Uterus (tissue), 4 donors: Measurements from ENCODE around the gene PAQR7. TPM values are rescaled to one million over a fixed set of nuclear protein-coding genes. Genes with fewer than 3 reads are reported as not detected.

ENCODE experiments used
- DNase-seq, 2 donors: peaks; one replicate each; pipeline ENCODE4 v3.0.0-alpha.2; 2019 to 2020
- H3K27ac ChIP-seq, 2 donors: fragments of 200-600 bp; sonication (generic); 1 replicate in 1 of 2; 2 replicates in 1 of 2; pipeline ENCODE4 v1.5.1; 2016 to 2018
- H3K27me3 ChIP-seq, 2 donors: fragments of 200-600 bp; sonication (generic); one replicate each; pipeline ENCODE4 v1.5.1; 2018 to 2019; ENCODE audit warnings: control low read depth in 1 of 2
- H3K36me3 ChIP-seq, 2 donors: fragments of 200-600 bp; sonication (generic); one replicate each; pipeline ENCODE4 v1.5.1; 2019; ENCODE audit warnings: control low read depth in 1 of 2
- H3K4me1 ChIP-seq, 2 donors: fragments of 200-600 bp; sonication (generic); one replicate each; pipeline ENCODE4 v1.5.1; 2018 to 2019; ENCODE audit warnings: control low read depth in 1 of 2
- H3K4me3 ChIP-seq, 2 donors: fragments of 200-600 bp; sonication (generic); 1 replicate in 1 of 2; 2 replicates in 1 of 2; pipeline ENCODE4 v1.5.1; 2018 to 2019; ENCODE audit warnings: mild to moderate bottlenecking in 1 of 2
- H3K9me3 ChIP-seq, 2 donors: fragments of 200-600 bp; sonication (generic); one replicate each; pipeline ENCODE4 v1.5.1; 2019; ENCODE audit warnings: control low read depth in 1 of 2
- CTCF ChIP-seq, 4 experiments: fragments of 200-600 bp in 2 of 4; fragments of 450-650 bp in 2 of 4; sonication (generic) in 2 of 4; IDR thresholded peaks; one replicate each; pipeline ENCODE4 v1.5.1; 2016 to 2019; ENCODE audit warnings: antibody characterized with exemption in 4 of 4, mild to moderate bottlenecking in 2 of 4, moderate library complexity in 1 of 4
- POLR2A ChIP-seq, 2 donors: fragments of 450-650 bp; IDR thresholded peaks; one replicate each; pipeline ENCODE4 v1.6.1; 2016; ENCODE audit warnings: antibody characterized with exemption in 2 of 2, mild to moderate bottlenecking in 1 of 2, moderate library complexity in 1 of 2
- intact Hi-C: fragments of 100-400 bp; cut with DNase I; formaldehyde crosslinking; loops from one replicate; pipeline ENCODE4 v1.15.1; 2023; ENCODE audit warnings: low total_unique reads
- total RNA-seq, 4 donors: library from RNA; depleted of rRNA in 3 of 4; stranded (reverse); fragments of >200 nt in 3 of 4; gene quantifications; one replicate each; pipeline versions ENCODE4 v1.1.0 to v1.2.4, GENCODE V29; 2014 to 2023
- donor health status: DM: yes; HTN: yes; CAD: no.

Gene PAQR7
- total RNA-seq, result 10 to 100 TPM in 2 of 4 donors, 1 to 10 TPM in 2; 4.7 to 20.1 (median 9.9) TPM

- Histone ChIP-seq H3K36me3 (no peaks in the 10 kb centered on the region), H3K4me3 (peak within 1 kb of the TSS; percentile 63 to 66), H3K4me1 (peaks cover 0 to 10% of the 10 kb centered on the region in 2 donors), H3K27me3 (no peaks in the 10 kb centered on the region), H3K27ac (peak within 1 kb of the TSS; percentile 85 to 90), H3K9me3 (no peaks in the 10 kb centered on the region)
- intact Hi-C loops, result no loop called here
- TF ChIP-seq POLR2A (IDR thresholded peaks at IDR 0.05) (peak; percentile 54 to 67), CTCF (IDR thresholded peaks at IDR 0.05) (peak in 1 of 4 experiments; percentile 6)
- peak; percentile 79 for DNase-seq
Observed at GRCh38 chr1:25875154-25875855, at the start of gene PAQR7. PAQR7 (minus strand) TSS chr1:25875708; CDS start chr1:25863839, 11,869 bp downstream.

- Histone ChIP-seq H3K27ac (no peak overlapping the region), H3K4me1 (peaks cover 0 to 4% of the 10 kb centered on the region in 2 donors), H3K27me3 (no peaks in the 10 kb centered on the region), H3K36me3 (no peaks in the 10 kb centered on the region), H3K9me3 (no peaks in the 10 kb centered on the region), H3K4me3 (no peak overlapping the region)
- intact Hi-C loops, result no loop called here
- no peak for DNase-seq
- TF ChIP-seq POLR2A (IDR thresholded peaks at IDR 0.05), result no peak
- TF ChIP-seq CTCF (IDR thresholded peaks at IDR 0.05), result no peak
Observed at GRCh38 chr1:25924454-25924853, 48.9 kb upstream of the PAQR7 start.

DNA sequence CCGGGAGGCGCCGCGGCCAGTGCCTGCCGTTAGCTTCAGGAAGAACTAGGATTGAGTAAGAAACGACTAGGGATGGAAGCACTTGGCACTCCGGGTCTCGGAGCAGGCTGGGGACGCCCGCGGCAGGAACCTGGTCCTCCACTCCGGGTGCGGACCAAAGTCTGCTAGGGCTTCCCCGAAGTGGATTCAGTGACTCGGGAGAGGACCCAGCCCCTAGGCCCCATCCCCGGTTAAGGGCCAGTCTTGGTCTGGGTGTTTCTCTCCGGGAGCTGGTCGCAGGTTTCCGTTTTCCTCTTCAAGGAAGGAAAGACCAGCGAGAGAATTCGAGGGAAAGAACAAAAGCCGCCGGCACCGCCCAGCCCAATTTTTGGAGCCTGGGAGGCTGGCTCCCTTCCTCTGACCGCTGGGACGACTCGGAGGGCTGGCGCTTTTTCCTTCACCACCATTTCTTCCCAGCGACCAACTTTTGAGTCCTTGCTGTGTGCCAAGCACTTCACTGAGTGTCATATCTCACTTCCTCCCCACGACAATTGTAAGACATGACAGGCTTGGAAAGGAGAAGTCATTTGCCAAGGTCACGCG, 47.6 kb upstream of the PAQR7 start:
- Histone ChIP-seq H3K36me3 (no peaks in the 10 kb centered on the region), H3K27ac (peak overlapping the region; percentile 81 to 84), H3K27me3 (no peaks in the 10 kb centered on the region), H3K4me3 (peak overlapping the region; percentile 39 to 45), H3K9me3 (no peaks in the 10 kb centered on the region), H3K4me1 (peaks cover 0 to 4% of the 10 kb centered on the region in 2 donors)
- intact Hi-C loops, result no loop called here
- TF ChIP-seq CTCF (IDR thresholded peaks at IDR 0.05), result no peak
- no peak for TF ChIP-seq POLR2A (IDR thresholded peaks at IDR 0.05)
- peak; percentile 25 to 38 for DNase-seq

DNA sequence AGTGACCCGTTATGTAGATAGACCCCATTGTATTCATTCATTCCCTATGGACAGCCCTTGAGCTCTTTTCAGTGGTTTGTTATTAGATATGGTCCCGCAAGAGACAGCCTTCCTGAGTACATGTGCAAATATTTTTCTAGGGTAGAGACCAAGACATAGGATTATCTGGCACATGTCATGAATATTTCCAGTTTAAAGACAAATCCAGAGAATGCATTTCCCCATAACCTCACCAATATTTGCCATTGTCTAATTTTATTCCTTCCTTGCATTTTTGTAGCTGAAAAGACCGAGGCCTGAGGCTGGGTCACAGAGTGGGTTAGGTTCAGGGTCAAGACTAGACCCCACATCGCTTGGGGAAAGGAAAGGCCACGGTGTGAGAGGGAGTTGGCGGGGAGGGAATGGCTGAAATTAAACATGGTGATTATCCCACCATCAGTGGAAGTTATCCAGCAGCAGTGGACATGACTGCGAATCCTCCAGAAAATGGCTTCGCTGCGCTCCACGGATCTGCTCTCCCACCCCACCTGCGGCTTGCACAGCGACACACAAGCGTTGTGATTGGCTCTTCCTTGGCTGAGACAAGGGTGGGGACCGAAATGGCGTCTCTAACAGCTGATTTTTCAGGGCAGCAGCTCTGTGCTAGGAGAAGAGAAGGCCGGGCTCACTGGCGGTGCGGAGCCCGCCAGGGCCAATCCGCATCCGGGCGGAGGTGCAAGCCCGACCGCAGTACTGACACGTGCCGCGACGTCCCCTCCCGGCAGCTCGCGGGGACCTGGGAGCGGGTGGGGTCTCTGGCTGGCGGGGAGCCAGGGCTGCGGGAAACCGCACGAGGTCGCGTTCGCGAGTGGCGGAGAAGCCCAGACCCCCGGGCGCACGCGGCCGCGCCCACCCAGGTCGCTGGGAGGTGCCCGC, 46.8 kb upstream of the PAQR7 start:
- Histone ChIP-seq H3K4me1 (peaks cover 0 to 4% of the 10 kb centered on the region in 2 donors), H3K9me3 (no peaks in the 10 kb centered on the region), H3K36me3 (no peaks in the 10 kb centered on the region), H3K4me3 (peak overlapping the region; percentile 39 to 45), H3K27ac (peak overlapping the region; percentile 81 to 84), H3K27me3 (no peaks in the 10 kb centered on the region)
- no peak for TF ChIP-seq POLR2A (IDR thresholded peaks at IDR 0.05)
- no peak for TF ChIP-seq CTCF (IDR thresholded peaks at IDR 0.05)
- DNase-seq, result peak; percentile 31 to 43
- intact Hi-C loops, result no loop called here
